ENCODE results near the gene MRPL49. TPM values are rescaled to one million over a fixed set of nuclear protein-coding genes. Genes with fewer than 3 reads are reported as not detected.

The MRPL49 gene
- total and polyA plus RNA-seq, 9 of the 15 experiments (the other 6 are each of a cell fraction or from before 2014, with no cell fraction given): 74.3 to 132 (median 91.2) TPM

- TF ChIP-seq SMAD2 (IDR thresholded peaks at IDR 0.05; ENCODE audit: low read depth, low read length) (no peak), ARID2 (IDR thresholded peaks at IDR 0.05) (no peak), CBX3 (IDR thresholded peaks at IDR 0.05; ENCODE audit: borderline replicate concordance in 1 of 2, low read length in 2 of 2) (no peak), CREM (IDR thresholded peaks at IDR 0.05; ENCODE audit: low read depth) (peak; percentile 57; the same call in 1 of the 2 replicates), FOXP4 (CRISPR knock-in tag; IDR thresholded peaks at IDR 0.05; ENCODE audit: borderline replicate concordance) (no peak), ZNF586 (CRISPR knock-in tag; conservative IDR thresholded peaks at IDR 0.05) (no peak), SNAPC5 (CRISPR knock-in tag; IDR thresholded peaks at IDR 0.05) (no peak), ZFPM2 (CRISPR knock-in tag; IDR thresholded peaks at IDR 0.05) (no peak), MYC (IDR thresholded peaks at IDR 0.05; ENCODE audit: low read depth, low read length) (no peak), MYC (CRISPR knock-in tag; IDR thresholded peaks at IDR 0.05; ENCODE audit: borderline replicate concordance, low read depth) (no peak), ZNF133 (CRISPR knock-in tag; IDR thresholded peaks at IDR 0.05) (no peak), ZBTB26 (CRISPR knock-in tag; IDR thresholded peaks at IDR 0.05) (no peak), KLF16 (IDR thresholded peaks at IDR 0.05) (0 out of 2 replicates have a peak, but pooled peaks have one; percentile 6)
- TF ChIP-seq, protein P1, sequence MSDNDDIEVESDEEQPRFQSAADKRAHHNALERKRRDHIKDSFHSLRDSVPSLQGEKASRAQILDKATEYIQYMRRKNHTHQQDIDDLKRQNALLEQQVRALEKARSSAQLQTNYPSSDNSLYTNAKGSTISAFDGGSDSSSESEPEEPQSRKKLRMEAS (CRISPR knock-in tag; IDR thresholded peaks at IDR 0.05): peak; percentile 58; the same call in 1 of the 2 replicates
- TF ChIP-seq, protein P2, sequence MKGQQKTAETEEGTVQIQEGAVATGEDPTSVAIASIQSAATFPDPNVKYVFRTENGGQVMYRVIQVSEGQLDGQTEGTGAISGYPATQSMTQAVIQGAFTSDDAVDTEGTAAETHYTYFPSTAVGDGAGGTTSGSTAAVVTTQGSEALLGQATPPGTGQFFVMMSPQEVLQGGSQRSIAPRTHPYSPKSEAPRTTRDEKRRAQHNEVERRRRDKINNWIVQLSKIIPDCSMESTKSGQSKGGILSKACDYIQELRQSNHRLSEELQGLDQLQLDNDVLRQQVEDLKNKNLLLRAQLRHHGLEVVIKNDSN (CRISPR knock-in tag; IDR thresholded peaks at IDR 0.05): peak; percentile 46
- TF ChIP-seq, protein P3, sequence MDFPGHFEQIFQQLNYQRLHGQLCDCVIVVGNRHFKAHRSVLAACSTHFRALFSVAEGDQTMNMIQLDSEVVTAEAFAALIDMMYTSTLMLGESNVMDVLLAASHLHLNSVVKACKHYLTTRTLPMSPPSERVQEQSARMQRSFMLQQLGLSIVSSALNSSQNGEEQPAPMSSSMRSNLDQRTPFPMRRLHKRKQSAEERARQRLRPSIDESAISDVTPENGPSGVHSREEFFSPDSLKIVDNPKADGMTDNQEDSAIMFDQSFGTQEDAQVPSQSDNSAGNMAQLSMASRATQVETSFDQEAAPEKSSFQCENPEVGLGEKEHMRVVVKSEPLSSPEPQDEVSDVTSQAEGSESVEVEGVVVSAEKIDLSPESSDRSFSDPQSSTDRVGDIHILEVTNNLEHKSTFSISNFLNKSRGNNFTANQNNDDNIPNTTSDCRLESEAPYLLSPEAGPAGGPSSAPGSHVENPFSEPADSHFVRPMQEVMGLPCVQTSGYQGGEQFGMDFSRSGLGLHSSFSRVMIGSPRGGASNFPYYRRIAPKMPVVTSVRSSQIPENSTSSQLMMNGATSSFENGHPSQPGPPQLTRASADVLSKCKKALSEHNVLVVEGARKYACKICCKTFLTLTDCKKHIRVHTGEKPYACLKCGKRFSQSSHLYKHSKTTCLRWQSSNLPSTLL (IDR thresholded peaks at IDR 0.05): no peak
Observed at GRCh38 chr11:65134952-65135632, 13.0 kb downstream of the MRPL49 start (continued).
